Neural cell (in vitro differentiated cells): ENCODE measurements around the gene MEF2A. TPM values are rescaled to one million over a fixed set of nuclear protein-coding genes. Genes with fewer than 3 reads are reported as not detected.

Experiments used
- H2AFZ ChIP-seq: fragments of 200-600, 300-800 bp; sonication (generic), shearing (Covaris generic); 2 replicates; pipeline ENCODE4 v1.6.0; 2014; ENCODE audit warnings: low read depth, mild to moderate bottlenecking, antibody characterized with exemption, low read length, moderate library complexity
- H3F3A ChIP-seq: fragments of 200-600 bp; shearing (Covaris generic); 2 replicates; pipeline ENCODE4 v1.6.1; 2016; ENCODE audit warnings: mild to moderate bottlenecking, moderate library complexity, mixed read lengths, antibody characterized with exemption, low read length; ENCODE audit not compliant: insufficient read depth, poor library complexity, severe bottlenecking
- H3K27ac ChIP-seq: fragments of 200-600, 300-800 bp; sonication (generic), shearing (Covaris generic); 2 replicates; pipeline ENCODE4 v1.5.1; 2014; ENCODE audit warnings: mild to moderate bottlenecking, low read length, moderate library complexity
- H3K27me3 ChIP-seq: fragments of 300-800, 200-600 bp; sonication (generic), shearing (Covaris generic); 2 replicates; pipeline ENCODE4 v1.6.0; 2014; ENCODE audit warnings: mild to moderate bottlenecking, low read depth, low read length, moderate library complexity; ENCODE audit not compliant: insufficient read depth
- H3K36me3 ChIP-seq: fragments of 300-800, 200-600 bp; sonication (generic), shearing (Covaris generic); 2 replicates; pipeline ENCODE4 v1.5.1; 2014; ENCODE audit warnings: mild to moderate bottlenecking, antibody characterized with exemption, low read length, moderate library complexity; ENCODE audit not compliant: insufficient read depth
- H3K4me2 ChIP-seq: fragments of 300-800, 200-600 bp; sonication (generic), shearing (Covaris generic); 2 replicates; pipeline ENCODE4 v1.6.0; 2014; ENCODE audit warnings: mild to moderate bottlenecking, low read length
- H3K4me3 ChIP-seq: fragments of 300-800, 200-600 bp; sonication (generic), shearing (Covaris generic); 2 replicates; pipeline ENCODE4 v1.5.1; 2014; ENCODE audit warnings: mild to moderate bottlenecking, low read length, moderate library complexity
- H3K79me2 ChIP-seq: fragments of 200-600 bp; shearing (Covaris generic); replicated peaks from 2 replicates; pipeline ENCODE4 v1.6.0; 2014; ENCODE audit warnings: mild to moderate bottlenecking, low read length, moderate library complexity; ENCODE audit not compliant: insufficient read depth
- H3K9ac ChIP-seq: fragments of 300-800, 200-600 bp; sonication (generic), shearing (Covaris generic); 2 replicates; pipeline ENCODE4 v1.6.1; 2016; ENCODE audit warnings: mild to moderate bottlenecking, low read length, mixed read lengths
- H3K9me2 ChIP-seq: fragments of 200-600 bp; shearing (Covaris generic); 2 replicates; pipeline ENCODE4 v1.6.1; 2016; ENCODE audit warnings: mild to moderate bottlenecking, low read length, mixed read lengths; ENCODE audit not compliant: insufficient read depth
- H3K9me3 ChIP-seq: fragments of 200-600, 300-800 bp; sonication (generic), shearing (Covaris generic); 2 replicates; pipeline ENCODE4 v1.6.1; 2016; ENCODE audit warnings: mild to moderate bottlenecking, mixed run types, low read length, moderate library complexity, mixed read lengths
- H4K20me1 ChIP-seq: fragments of 200-600 bp; shearing (Covaris generic); 2 replicates; pipeline ENCODE4 v1.6.1; 2016; ENCODE audit warnings: mild to moderate bottlenecking, mixed run types; ENCODE audit not compliant: insufficient read depth
- EP300 ChIP-seq: fragments of 450-650 bp; conservative IDR thresholded peaks from 2 replicates; pipeline ENCODE4 v1.6.1; 2014; ENCODE audit warnings: antibody characterized with exemption, mild to moderate bottlenecking, moderate library complexity; ENCODE audit not compliant: poor library complexity, severe bottlenecking
- EZH2 ChIP-seq: fragments of 200-600, 300-800 bp; shearing (Covaris generic), sonication (generic); IDR thresholded peaks from 2 replicates; pipeline ENCODE4 v1.6.1; 2014; ENCODE audit warnings: antibody characterized with exemption, low read length, borderline replicate concordance, mild to moderate bottlenecking; ENCODE audit not compliant: insufficient read depth, poor library complexity, severe bottlenecking
- MXI1 ChIP-seq: fragments of 450-650 bp; conservative IDR thresholded peaks from 2 replicates; pipeline ENCODE4 v1.6.1; 2014; ENCODE audit warnings: antibody characterized with exemption, mild to moderate bottlenecking; ENCODE audit not compliant: poor library complexity, severe bottlenecking
- POLR2AphosphoS5 ChIP-seq: IDR thresholded peaks from 2 replicates; pipeline ENCODE4 v1.6.1; 2012
- RAD21 ChIP-seq: fragments of 450-650 bp; conservative IDR thresholded peaks from 2 replicates; pipeline ENCODE4 v1.6.1; 2014; ENCODE audit warnings: antibody characterized with exemption, mild to moderate bottlenecking, moderate library complexity
- SMC3 ChIP-seq: fragments of 450-650 bp; conservative IDR thresholded peaks from 2 replicates; pipeline ENCODE4 v1.6.1; 2014; ENCODE audit warnings: antibody characterized with exemption, mild to moderate bottlenecking, moderate library complexity; ENCODE audit not compliant: poor library complexity
- TAF1 ChIP-seq: IDR thresholded peaks from 2 replicates; pipeline ENCODE4 v1.6.1; 2012; ENCODE audit warnings: low read depth
- polyA plus RNA-seq: library from polyadenylated mRNA; depleted of rRNA; stranded (reverse); fragments of >200 nt; gene quantifications from 2 replicates; pipeline ENCODE4 v1.2.3, GENCODE V29; 2014
- TF ChIP-seq, protein P1 (sequence below): IDR thresholded peaks from 2 replicates; pipeline ENCODE4 v1.6.1; 2012; ENCODE audit warnings: borderline replicate concordance
- TF ChIP-seq, protein P2 (sequence below): fragments of 450-650 bp; IDR thresholded peaks from 2 replicates; pipeline ENCODE4 v1.5.1; 2014; ENCODE audit warnings: antibody characterized with exemption, mild to moderate bottlenecking, moderate library complexity; ENCODE audit not compliant: poor library complexity, severe bottlenecking

MEF2A gene
- polyA plus RNA-seq, 1 donor from 2014 or later, result 32.2 TPM

DNA sequence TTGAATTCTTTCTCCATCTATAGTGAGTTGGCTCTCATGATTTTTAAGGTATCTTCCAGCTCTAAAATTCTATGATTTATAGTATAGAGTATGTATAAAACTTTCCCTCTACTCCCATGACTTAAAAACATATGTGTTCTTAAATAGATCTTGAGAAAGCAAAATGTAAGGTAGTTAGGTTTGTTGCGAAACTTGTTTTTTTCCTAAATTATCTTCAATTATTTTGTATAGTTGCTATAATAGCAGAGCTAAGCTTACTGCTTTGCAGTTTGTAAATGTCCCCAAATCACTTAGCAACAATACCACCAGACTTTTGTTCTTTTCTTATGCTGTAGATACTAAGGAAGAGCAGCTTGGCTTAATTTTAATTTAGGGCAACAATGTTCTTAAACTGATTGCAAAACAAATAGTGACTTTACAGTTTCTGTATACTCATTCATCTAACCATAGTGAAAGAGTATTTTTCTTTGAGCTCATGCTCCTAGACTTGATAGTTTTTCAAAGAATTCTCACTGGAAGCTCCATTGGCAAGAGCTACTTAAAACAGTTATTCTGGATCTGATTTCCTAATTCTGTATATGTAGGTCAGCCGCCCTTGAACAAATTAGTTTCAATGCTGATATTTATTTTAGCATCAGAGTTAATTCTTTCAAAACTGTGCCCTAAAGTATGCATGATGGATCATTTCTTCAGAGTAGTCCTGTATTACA is 106.3 kb downstream of the MEF2A start:
- TF ChIP-seq, protein P1, sequence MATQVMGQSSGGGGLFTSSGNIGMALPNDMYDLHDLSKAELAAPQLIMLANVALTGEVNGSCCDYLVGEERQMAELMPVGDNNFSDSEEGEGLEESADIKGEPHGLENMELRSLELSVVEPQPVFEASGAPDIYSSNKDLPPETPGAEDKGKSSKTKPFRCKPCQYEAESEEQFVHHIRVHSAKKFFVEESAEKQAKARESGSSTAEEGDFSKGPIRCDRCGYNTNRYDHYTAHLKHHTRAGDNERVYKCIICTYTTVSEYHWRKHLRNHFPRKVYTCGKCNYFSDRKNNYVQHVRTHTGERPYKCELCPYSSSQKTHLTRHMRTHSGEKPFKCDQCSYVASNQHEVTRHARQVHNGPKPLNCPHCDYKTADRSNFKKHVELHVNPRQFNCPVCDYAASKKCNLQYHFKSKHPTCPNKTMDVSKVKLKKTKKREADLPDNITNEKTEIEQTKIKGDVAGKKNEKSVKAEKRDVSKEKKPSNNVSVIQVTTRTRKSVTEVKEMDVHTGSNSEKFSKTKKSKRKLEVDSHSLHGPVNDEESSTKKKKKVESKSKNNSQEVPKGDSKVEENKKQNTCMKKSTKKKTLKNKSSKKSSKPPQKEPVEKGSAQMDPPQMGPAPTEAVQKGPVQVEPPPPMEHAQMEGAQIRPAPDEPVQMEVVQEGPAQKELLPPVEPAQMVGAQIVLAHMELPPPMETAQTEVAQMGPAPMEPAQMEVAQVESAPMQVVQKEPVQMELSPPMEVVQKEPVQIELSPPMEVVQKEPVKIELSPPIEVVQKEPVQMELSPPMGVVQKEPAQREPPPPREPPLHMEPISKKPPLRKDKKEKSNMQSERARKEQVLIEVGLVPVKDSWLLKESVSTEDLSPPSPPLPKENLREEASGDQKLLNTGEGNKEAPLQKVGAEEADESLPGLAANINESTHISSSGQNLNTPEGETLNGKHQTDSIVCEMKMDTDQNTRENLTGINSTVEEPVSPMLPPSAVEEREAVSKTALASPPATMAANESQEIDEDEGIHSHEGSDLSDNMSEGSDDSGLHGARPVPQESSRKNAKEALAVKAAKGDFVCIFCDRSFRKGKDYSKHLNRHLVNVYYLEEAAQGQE, result no peak
- no peaks in the 10 kb centered on the region for H3K9me3 ChIP-seq
- no peaks in the 10 kb centered on the region for H3K27me3 ChIP-seq
- H3K4me2 ChIP-seq, result no peak overlapping the region
- no peaks in the 10 kb centered on the region for H3K9me2 ChIP-seq
- H3K79me2 ChIP-seq, result no peaks in the 10 kb centered on the region
- no peak overlapping the region for H3K9ac ChIP-seq
- no peaks in the 10 kb centered on the region for H3K36me3 ChIP-seq
- no peak overlapping the region for H3K27ac ChIP-seq
- H2AFZ ChIP-seq, result no peak overlapping the region
- no peaks in the 10 kb centered on the region for H3F3A ChIP-seq
- no peak overlapping the region for H3K4me3 ChIP-seq
- H4K20me1 ChIP-seq, result no peaks in the 10 kb centered on the region

DNA sequence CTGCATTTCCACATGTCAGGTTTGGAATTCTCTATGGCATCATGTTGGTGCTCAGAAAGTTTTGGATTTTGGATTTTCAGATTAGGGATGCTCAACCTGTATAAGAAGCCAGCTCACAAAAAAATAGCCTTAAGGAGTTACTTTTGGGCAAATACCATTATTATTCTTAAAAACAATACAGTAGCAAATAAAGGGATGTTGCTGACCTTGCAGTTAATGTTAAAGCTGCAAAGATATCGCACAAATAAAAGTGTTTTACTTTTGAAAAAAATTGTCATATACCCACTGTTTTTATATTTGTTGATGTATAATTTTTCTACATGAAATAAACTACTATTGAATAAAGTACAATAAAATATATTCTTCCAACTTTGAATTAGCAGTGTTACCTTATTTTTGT is 107.3 kb downstream of the MEF2A start:
- H2AFZ ChIP-seq, result no peak overlapping the region
- H3K27me3 ChIP-seq, result no peaks in the 10 kb centered on the region
- no peaks in the 10 kb centered on the region for H3K79me2 ChIP-seq
- no peaks in the 10 kb centered on the region for H3F3A ChIP-seq
- no peaks in the 10 kb centered on the region for H3K9me2 ChIP-seq
- no peak overlapping the region for H3K4me3 ChIP-seq
- H4K20me1 ChIP-seq, result no peaks in the 10 kb centered on the region
- H3K36me3 ChIP-seq, result no peaks in the 10 kb centered on the region
- H3K4me2 ChIP-seq, result no peak overlapping the region
- H3K9ac ChIP-seq, result no peak overlapping the region
- no peak for TF ChIP-seq TAF1
- TF ChIP-seq SMC3, result no peak
- TF ChIP-seq, protein P1, result no peak
- no peak for TF ChIP-seq RAD21
- TF ChIP-seq EZH2, result no peak
- TF ChIP-seq MXI1, result no peak
- TF ChIP-seq POLR2AphosphoS5, result no peak
- TF ChIP-seq EP300, result no peak
- TF ChIP-seq, protein P2, sequence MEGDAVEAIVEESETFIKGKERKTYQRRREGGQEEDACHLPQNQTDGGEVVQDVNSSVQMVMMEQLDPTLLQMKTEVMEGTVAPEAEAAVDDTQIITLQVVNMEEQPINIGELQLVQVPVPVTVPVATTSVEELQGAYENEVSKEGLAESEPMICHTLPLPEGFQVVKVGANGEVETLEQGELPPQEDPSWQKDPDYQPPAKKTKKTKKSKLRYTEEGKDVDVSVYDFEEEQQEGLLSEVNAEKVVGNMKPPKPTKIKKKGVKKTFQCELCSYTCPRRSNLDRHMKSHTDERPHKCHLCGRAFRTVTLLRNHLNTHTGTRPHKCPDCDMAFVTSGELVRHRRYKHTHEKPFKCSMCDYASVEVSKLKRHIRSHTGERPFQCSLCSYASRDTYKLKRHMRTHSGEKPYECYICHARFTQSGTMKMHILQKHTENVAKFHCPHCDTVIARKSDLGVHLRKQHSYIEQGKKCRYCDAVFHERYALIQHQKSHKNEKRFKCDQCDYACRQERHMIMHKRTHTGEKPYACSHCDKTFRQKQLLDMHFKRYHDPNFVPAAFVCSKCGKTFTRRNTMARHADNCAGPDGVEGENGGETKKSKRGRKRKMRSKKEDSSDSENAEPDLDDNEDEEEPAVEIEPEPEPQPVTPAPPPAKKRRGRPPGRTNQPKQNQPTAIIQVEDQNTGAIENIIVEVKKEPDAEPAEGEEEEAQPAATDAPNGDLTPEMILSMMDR, result no peak
- no peak overlapping the region for H3K27ac ChIP-seq
- H3K9me3 ChIP-seq, result no peaks in the 10 kb centered on the region
